NCI-H69 (cell line): ENCODE data around the gene ECHDC3.
A peak's percentile ranks its signal among the peaks of the same experiment; 100 is the strongest.

Experiments used
- DNase-seq: peaks from one replicate; lab custom pipeline; 2025; lab: John Stamatoyannopoulos, UW

The ECHDC3 gene

GRCh38 chr10:11782793-11783557 is 40.8 kb downstream of the ECHDC3 start:
- peak; percentile 51 for DNase-seq

DNA sequence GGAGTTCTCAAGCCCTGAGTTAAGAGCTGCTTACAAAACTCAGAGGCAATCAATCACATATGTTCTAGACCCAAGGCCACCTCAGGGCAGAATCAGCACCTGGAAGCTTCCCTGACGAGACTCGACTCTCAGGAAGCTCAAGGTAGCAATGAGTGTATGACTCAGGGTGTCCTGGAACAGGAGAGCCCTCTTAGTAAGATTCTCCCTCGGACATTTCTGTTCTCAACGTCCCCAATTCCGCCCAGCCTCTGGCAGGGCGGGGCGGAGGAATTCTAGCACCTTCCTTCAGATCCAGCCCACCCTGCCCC is 41.3 kb downstream of the ECHDC3 start:
- DNase-seq = no peak

GRCh38 chr10:11787374-11787773 is 45.2 kb downstream of the ECHDC3 start:
- DNase-seq = no peak

DNA sequence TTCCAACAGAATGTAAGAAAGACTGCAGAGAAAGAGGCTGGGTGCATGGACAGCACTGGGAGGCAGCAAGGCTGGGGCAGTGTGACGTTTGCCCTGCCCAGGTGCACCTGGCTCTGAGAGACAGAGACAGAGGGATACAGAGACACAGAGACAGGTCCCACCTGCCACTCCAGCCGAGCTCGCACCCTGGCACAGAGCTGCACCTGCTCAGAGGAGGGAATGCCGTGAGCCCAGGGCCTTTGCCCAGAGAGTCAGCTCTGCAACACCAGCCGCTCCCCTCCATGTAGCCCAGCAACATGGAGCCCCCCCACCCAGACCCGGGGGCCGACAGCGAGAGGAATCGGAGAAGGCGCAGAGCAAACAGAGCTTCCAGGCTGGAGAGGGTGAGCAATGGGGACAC is 45.7 kb downstream of the ECHDC3 start:
- peak; percentile 2 for DNase-seq

- peak; percentile 18 for DNase-seq
Observed at GRCh38 chr10:11789306-11789705, 47.1 kb downstream of the ECHDC3 start.

GRCh38 chr10:11789956-11790355 is 47.8 kb downstream of the ECHDC3 start:
- no peak for DNase-seq

DNA sequence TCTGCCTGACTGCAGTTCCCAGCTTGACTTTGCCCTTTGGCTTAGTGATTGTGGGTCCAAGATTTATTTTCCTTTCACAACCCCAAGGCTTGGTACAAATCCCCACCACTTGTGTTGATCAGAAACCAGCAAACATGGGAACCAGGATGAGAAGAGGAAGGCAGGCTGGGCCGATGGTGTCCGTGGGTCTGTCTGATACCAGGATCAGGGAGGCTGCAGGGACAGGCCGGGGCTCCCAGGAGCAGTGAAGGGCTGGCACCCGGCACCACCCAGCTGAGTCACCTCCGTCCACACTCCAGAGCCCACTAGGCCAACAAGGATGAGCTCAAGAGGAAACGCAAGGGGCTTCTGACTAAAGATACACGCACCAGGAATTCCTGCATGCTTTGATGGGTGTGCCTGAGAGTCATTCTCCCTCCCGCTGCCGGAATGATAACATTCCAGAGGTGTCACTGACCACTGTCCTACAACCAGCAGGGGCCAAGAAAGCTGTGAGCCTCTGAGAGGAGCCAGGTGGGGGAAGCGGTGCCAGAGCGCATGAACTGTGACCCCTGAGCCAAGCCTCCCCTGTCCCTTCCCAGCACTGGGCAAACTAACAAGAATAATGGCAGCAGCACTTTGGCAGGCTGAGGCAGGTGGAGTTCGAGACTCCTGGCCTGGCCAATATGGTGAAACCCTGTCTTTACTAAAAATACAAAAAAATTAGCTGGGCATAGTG is 51.7 kb downstream of the ECHDC3 start:
- no peak for DNase-seq

- DNase-seq = no peak
Observed at GRCh38 chr10:11794566-11794965, 52.4 kb downstream of the ECHDC3 start.

DNA sequence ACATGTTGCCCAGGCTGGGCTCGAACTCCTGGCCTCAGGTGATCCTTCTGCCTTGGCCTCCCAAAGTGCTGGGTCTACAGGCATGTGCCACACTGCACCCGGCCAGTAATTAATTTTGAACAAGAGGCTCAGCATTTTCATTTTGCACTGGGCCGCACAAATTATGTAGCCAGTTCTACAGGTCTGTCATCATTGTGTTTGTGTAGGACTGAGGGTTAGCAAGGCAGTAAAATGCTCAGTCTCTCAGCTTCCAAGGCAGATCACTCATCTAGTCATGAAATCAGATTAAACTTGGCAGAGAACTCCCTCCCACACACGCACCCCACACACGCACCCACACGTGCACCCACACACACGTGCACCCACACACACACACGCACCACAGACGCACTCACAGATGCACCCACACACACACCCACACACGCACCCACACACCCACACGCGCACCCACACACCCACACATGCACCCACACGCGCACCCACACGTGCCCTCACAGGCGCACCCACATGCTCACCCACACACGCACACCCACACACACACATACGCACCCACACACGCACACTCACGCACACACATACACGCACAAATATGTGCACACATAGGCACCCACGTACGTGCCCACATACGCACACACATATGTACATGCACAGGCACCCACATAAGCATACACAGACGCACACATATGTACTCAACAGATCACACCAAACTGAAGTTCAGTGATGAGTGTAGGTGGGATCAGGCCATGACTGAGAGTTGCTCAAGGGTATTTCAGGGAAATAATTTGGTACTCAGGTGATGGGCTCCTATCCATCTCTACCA is 53.1 kb downstream of the ECHDC3 start:
- DNase-seq = no peak

GRCh38 chr10:11796474-11796873 is 54.3 kb downstream of the ECHDC3 start:
- DNase-seq = no peak

GRCh38 chr10:11797281-11797680 is 55.1 kb downstream of the ECHDC3 start:
- DNase-seq = no peak

DNA sequence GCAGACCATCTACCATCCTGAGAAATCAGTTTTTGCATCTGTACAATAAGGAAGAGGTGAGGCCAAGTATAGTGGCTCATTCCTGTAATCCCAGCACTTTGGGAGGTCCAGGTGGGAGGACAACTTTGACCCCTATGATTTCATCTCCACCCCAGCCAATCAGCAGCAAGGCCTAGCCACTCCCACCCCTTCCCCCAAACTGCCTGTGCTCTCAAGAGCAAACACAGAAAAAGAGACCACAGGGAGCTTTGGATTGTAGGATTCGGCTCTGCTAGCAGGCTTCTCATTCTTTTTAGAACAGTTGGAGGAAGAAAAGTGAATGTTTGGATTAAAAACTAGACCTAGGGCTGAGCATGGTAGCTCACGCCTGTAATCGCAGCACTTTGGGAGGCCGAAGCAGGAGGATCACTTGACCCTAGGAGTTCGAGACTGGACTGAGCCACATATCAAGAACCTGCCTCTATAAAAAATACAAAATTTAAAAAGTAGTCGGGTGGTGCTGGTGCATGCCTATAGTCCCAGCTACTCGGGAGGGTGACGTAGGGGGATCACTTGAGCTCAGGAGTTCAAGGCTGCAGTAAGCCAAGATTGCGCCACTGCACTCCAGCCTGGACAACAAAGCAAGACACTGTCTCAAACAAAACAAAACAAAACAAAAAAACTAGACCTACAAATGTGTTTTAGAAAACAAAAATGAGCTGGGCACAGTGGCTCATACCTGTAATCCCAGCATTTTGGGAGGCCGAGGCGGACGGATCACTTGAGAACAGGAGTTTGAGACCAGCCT is 55.9 kb downstream of the ECHDC3 start:
- no peak for DNase-seq

DNA sequence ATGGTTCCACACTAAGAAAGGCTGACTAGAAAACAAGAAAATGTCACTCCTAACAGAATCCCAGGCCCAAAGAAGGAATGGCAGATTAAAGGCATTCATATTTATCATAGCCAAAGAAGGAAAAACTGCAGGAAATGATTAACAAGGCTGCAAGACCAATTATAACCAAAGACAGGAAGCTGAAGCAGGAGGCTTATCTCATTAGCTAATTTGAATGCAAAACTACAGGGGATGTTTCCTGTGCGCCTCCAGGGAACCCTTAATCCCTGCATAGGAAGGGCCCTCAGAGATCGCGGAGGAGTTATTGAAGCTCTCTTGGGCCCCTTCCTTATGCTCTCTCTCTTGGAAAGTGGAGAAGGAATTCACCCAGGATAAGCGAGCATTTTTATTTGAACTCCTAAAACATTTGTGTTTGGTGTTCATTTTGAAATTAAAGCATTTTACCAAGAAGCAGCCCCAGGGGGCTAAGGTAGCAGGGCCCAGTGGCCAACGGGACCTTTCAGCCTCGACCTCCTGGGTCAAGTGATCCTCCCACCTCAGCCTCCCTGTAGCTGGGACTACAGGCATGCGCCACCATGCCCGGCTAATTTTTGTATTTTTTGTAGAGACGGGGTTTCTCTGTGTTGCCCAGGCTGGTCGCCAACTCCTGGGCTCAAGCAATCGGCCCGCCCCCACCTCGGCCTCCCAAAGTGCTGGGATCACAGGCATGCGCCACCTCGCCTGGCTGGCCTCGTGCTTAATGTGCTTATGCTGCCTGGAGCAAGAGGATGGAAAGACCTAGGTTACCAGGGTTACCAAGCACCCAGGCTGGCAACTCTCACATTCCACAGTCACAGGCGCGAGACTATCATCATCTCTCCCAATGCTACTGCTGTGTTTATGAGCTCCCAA is 56.9 kb downstream of the ECHDC3 start:
- peak; percentile 37 for DNase-seq

GRCh38 chr10:11799736-11800080 is 57.5 kb downstream of the ECHDC3 start:
- no peak for DNase-seq

- no peak for DNase-seq
Observed at GRCh38 chr10:11804336-11804735, 62.2 kb downstream of the ECHDC3 start.

DNA sequence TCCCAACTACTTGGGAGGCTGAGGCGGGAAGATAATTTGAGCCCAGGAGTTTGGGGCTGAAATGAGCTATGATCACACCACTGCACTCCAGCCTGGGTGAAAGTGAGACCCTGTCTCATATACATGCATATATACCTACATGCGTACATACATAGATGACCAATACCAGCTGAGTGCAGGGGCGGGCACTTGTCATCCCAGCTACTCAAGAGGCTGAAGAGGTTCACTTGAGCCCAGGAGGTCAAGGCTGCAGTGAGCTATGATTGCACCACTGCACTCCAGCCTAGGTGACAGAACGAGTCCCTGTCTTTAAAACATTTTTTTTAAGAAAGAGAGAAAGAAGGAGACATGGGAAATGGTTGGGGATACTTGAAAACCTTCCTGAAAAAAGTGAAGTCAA is 63.6 kb downstream of the ECHDC3 start:
- DNase-seq = no peak

GRCh38 chr10:11806706-11807105 is 64.5 kb downstream of the ECHDC3 start:
- no peak for DNase-seq

DNA sequence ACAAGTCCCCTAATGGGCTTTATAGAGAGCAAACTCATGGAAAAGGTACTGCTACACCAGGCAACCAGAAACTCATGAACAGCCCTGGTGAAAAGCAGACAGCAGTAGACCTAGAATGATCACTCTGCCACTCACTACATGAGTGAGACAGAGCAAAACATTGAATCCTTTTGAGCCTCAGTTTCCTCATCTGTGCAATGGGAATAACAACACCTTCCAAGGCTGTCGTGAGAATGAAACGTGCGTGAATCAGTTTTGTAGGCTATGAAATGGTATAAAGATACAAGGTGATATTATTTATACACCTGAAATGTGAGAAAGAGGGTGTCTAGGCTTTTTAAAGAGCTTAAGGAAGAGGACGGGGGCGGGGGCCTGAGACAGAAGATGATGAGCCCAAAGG is 66.6 kb downstream of the ECHDC3 start:
- DNase-seq = no peak

- peak; percentile 18 for DNase-seq
Observed at GRCh38 chr10:11810313-11810766, 68.2 kb downstream of the ECHDC3 start.

GRCh38 chr10:11810973-11811372 is 68.8 kb downstream of the ECHDC3 start:
- no peak for DNase-seq

- DNase-seq = no peak
Observed at GRCh38 chr10:11813177-11813576, 71.0 kb downstream of the ECHDC3 start.
